ENCODE measurements around the gene NDUFS7.

DNA sequence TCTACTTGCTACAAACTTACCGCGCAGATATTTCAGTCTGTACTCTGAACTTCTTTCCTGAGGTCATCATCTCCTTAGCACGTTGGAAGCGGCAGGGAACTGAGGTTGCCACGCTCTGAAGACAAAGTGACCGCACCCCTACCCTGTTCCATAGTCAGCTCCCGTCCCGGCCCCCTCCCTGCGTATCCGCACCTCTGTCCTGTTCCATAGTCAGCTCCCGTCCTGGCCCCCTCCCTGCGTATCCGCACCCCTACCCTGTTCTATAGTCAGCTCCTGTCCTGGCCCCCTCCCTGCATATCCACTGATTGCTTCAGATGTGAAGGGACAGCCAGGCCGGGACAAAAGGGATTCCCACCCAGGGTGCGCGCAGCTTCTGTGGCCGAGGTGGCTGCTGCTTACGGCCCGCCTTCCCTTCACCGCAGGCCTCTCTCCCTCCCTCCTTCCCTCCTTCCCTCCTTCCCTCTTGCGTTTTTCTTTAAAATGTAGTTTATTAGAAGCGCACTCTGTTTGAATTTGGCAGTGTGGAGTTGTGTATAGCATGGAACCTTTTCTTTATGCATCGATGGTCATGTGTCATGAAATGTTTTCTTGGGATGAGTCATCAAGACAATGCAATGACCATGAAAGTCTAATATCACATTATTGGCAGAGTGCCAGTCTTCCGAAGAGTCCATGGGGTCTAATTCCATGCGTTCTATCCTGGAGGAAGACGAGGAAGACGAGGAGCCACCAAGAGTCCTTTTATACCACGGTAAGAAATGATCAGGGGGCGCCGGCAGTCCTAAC is 21.9 kb upstream of the NDUFS7 start:
- no peak for TF ChIP-seq POLR2A (IDR thresholded peaks at IDR 0.05)
- TF ChIP-seq POLR2AphosphoS5 (IDR thresholded peaks at IDR 0.05) = no peak
- TF ChIP-seq, protein P1, sequence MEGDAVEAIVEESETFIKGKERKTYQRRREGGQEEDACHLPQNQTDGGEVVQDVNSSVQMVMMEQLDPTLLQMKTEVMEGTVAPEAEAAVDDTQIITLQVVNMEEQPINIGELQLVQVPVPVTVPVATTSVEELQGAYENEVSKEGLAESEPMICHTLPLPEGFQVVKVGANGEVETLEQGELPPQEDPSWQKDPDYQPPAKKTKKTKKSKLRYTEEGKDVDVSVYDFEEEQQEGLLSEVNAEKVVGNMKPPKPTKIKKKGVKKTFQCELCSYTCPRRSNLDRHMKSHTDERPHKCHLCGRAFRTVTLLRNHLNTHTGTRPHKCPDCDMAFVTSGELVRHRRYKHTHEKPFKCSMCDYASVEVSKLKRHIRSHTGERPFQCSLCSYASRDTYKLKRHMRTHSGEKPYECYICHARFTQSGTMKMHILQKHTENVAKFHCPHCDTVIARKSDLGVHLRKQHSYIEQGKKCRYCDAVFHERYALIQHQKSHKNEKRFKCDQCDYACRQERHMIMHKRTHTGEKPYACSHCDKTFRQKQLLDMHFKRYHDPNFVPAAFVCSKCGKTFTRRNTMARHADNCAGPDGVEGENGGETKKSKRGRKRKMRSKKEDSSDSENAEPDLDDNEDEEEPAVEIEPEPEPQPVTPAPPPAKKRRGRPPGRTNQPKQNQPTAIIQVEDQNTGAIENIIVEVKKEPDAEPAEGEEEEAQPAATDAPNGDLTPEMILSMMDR (IDR thresholded peaks at IDR 0.05) = no peak
